ENCODE data around the gene RHBDD3. TPM values are rescaled to one million over a fixed set of nuclear protein-coding genes. Genes with fewer than 3 reads are reported as not detected.

RHBDD3 gene
- total and polyA plus RNA-seq, 2 experiments from 2014 or later: 31.4 to 37.3 TPM

GRCh38 chr22:29300467-29300806, 32.7 kb upstream of the RHBDD3 start:
- Histone ChIP-seq H4K20me1 (ENCODE audit: insufficient read depth) (no peaks in the 10 kb centered on the region), H3K36me3 (ENCODE audit: low read depth) (peaks cover 50% of the 10 kb centered on the region), H3K4me1 (ENCODE audit: insufficient read depth) (no peaks in the 10 kb centered on the region), H3K27ac (no peak overlapping the region), H3F3A (ENCODE audit: insufficient read depth) (peaks cover 55% of the 10 kb centered on the region), H3K9me2 (ENCODE audit: insufficient read depth) (no peaks in the 10 kb centered on the region), H3K9me3 (ENCODE audit: low read depth) (no peaks in the 10 kb centered on the region), H3K27me3 (replicated peaks; ENCODE audit: insufficient read depth) (no peaks in the 10 kb centered on the region), H2AFZ (no peak overlapping the region), H3K4me3 (no peak overlapping the region), H3K4me2 (ENCODE audit: unreplicated experiment) (no peak overlapping the region), H3K79me2 (ENCODE audit: insufficient read depth) (0 out of 2 replicates have a peak, but pooled peaks cover 7% of the 10 kb centered on the region), H3K9ac (no peak overlapping the region)
- in situ Hi-C loops (cut with MboI): no loop called here
- 73 to 74% methylated on average over 4 of the region's 4 CpGs for WGBS, 2 experiments (ENCODE audit: low coverage in 1 of 2, low lambda C conversion rate in 2 of 2, missing lambda C conversion rate in 2 of 2)
- TF ChIP-seq EZH2 (IDR thresholded peaks at IDR 0.05; ENCODE audit: insufficient read depth, poor library complexity, severe bottlenecking) (no peak), EZH2phosphoT487 (IDR thresholded peaks at IDR 0.05; ENCODE audit: insufficient read depth, low read depth) (no peak)
- no peak for DNase-seq

- H3K4me3 ChIP-seq: no peak overlapping the region
- H3F3A ChIP-seq (ENCODE audit: insufficient read depth): peaks cover 56% of the 10 kb centered on the region
- WGBS, 2 experiments (ENCODE audit: low coverage in 1 of 2, low lambda C conversion rate in 2 of 2, missing lambda C conversion rate in 2 of 2): 88 to 89% methylated on average over 19 of the region's 19 CpGs
- H3K9me2 ChIP-seq (ENCODE audit: insufficient read depth): no peaks in the 10 kb centered on the region
- no peak for DNase-seq
- no peak overlapping the region for H3K9ac ChIP-seq
- peaks cover 11% of the 10 kb centered on the region; the same call in 1 of the 2 replicates for H3K79me2 ChIP-seq (ENCODE audit: insufficient read depth)
- H2AFZ ChIP-seq: no peak overlapping the region
- H4K20me1 ChIP-seq (ENCODE audit: insufficient read depth): no peaks in the 10 kb centered on the region
- no peaks in the 10 kb centered on the region for H3K9me3 ChIP-seq (ENCODE audit: low read depth)
- H3K4me2 ChIP-seq (ENCODE audit: unreplicated experiment): no peak overlapping the region
- no peaks in the 10 kb centered on the region for H3K4me1 ChIP-seq (ENCODE audit: insufficient read depth)
- TF ChIP-seq EZH2 (IDR thresholded peaks at IDR 0.05; ENCODE audit: insufficient read depth, poor library complexity, severe bottlenecking): no peak
- no peak for TF ChIP-seq EZH2phosphoT487 (IDR thresholded peaks at IDR 0.05; ENCODE audit: insufficient read depth, low read depth)
- no peaks in the 10 kb centered on the region for H3K27me3 ChIP-seq (replicated peaks; ENCODE audit: insufficient read depth)
- H3K36me3 ChIP-seq (ENCODE audit: low read depth): peaks cover 62% of the 10 kb centered on the region
- H3K27ac ChIP-seq: no peak overlapping the region
- in situ Hi-C loops (cut with MboI): no loop called here
Measured at GRCh38 chr22:29299136-29299900, 31.5 kb upstream of the RHBDD3 start.

- Histone ChIP-seq H3K4me1 (ENCODE audit: insufficient read depth) (no peaks in the 10 kb centered on the region), H3K27me3 (replicated peaks; ENCODE audit: insufficient read depth) (no peaks in the 10 kb centered on the region), H3K36me3 (ENCODE audit: low read depth) (peaks cover 68% of the 10 kb centered on the region), H3K9ac (no peak overlapping the region), H3F3A (ENCODE audit: insufficient read depth) (peaks cover 56% of the 10 kb centered on the region), H3K9me3 (ENCODE audit: low read depth) (no peaks in the 10 kb centered on the region), H2AFZ (no peak overlapping the region), H4K20me1 (ENCODE audit: insufficient read depth) (no peaks in the 10 kb centered on the region), H3K9me2 (ENCODE audit: insufficient read depth) (no peaks in the 10 kb centered on the region), H3K4me3 (no peak overlapping the region), H3K79me2 (ENCODE audit: insufficient read depth) (peaks cover 17% of the 10 kb centered on the region), H3K4me2 (ENCODE audit: unreplicated experiment) (no peak overlapping the region), H3K27ac (no peak overlapping the region)
- WGBS, 2 experiments (ENCODE audit: low coverage in 1 of 2, low lambda C conversion rate in 2 of 2, missing lambda C conversion rate in 2 of 2): 78 to 79% methylated on average over 8 of the region's 8 CpGs
- in situ Hi-C loops (cut with MboI): no loop called here
- TF ChIP-seq EZH2 (IDR thresholded peaks at IDR 0.05; ENCODE audit: insufficient read depth, poor library complexity, severe bottlenecking) (no peak), EZH2phosphoT487 (IDR thresholded peaks at IDR 0.05; ENCODE audit: insufficient read depth, low read depth) (no peak)
- DNase-seq: no peak
Measured at GRCh38 chr22:29298641-29299040, 30.9 kb upstream of the RHBDD3 start.

GRCh38 chr22:29292379-29292778, 24.6 kb upstream of the RHBDD3 start:
- no peak overlapping the region for H3K9ac ChIP-seq
- no peak overlapping the region for H2AFZ ChIP-seq
- peaks cover 47% of the 10 kb centered on the region for H3F3A ChIP-seq (ENCODE audit: insufficient read depth)
- peaks cover 79% of the 10 kb centered on the region for H3K79me2 ChIP-seq (ENCODE audit: insufficient read depth)
- H3K4me2 ChIP-seq (ENCODE audit: unreplicated experiment): no peak overlapping the region
- H3K36me3 ChIP-seq (ENCODE audit: low read depth): peaks cover 100% of the 10 kb centered on the region
- no peaks in the 10 kb centered on the region for H3K27me3 ChIP-seq (replicated peaks; ENCODE audit: insufficient read depth)
- in situ Hi-C loops (cut with MboI): no loop called here
- TF ChIP-seq EZH2 (IDR thresholded peaks at IDR 0.05; ENCODE audit: insufficient read depth, poor library complexity, severe bottlenecking) (no peak), EZH2phosphoT487 (IDR thresholded peaks at IDR 0.05; ENCODE audit: insufficient read depth, low read depth) (no peak)
- no peaks in the 10 kb centered on the region for H3K9me2 ChIP-seq (ENCODE audit: insufficient read depth)
- H4K20me1 ChIP-seq (ENCODE audit: insufficient read depth): no peaks in the 10 kb centered on the region
- no peak overlapping the region for H3K27ac ChIP-seq
- no peak overlapping the region for H3K4me3 ChIP-seq
- no peaks in the 10 kb centered on the region for H3K4me1 ChIP-seq (ENCODE audit: insufficient read depth)
- H3K9me3 ChIP-seq (ENCODE audit: low read depth): no peaks in the 10 kb centered on the region
- no peak for DNase-seq

All from GM23248 (cell line).